Stomach (tissue), 4 donors: ENCODE results near the gene USP10.

Source experiments
- EP300 ChIP-seq: sonication (generic); formaldehyde crosslinking; IDR thresholded peaks from one replicate; pipeline ENCODE4 v1.6.1; 2017; ENCODE audit warnings: antibody characterized with exemption
- POLR2A ChIP-seq, 4 donors: fragments of 450-650 bp; IDR thresholded peaks; one replicate each; pipeline ENCODE4 v1.6.1; 2016; ENCODE audit warnings: antibody characterized with exemption in 4 of 4, control low read depth in 2 of 4, mild to moderate bottlenecking in 1 of 4, moderate library complexity in 1 of 4
- TF ChIP-seq, protein P1 (sequence below), 7 experiments: fragments of 450-650 bp in 4 of 7; fragments of 200-600 bp in 3 of 7; sonication (generic) in 3 of 7; IDR thresholded peaks; one replicate each; pipeline ENCODE4 v1.5.1; 2016 to 2019; ENCODE audit warnings: antibody characterized with exemption in 7 of 7, control low read depth in 2 of 7, mild to moderate bottlenecking in 1 of 7

DNA sequence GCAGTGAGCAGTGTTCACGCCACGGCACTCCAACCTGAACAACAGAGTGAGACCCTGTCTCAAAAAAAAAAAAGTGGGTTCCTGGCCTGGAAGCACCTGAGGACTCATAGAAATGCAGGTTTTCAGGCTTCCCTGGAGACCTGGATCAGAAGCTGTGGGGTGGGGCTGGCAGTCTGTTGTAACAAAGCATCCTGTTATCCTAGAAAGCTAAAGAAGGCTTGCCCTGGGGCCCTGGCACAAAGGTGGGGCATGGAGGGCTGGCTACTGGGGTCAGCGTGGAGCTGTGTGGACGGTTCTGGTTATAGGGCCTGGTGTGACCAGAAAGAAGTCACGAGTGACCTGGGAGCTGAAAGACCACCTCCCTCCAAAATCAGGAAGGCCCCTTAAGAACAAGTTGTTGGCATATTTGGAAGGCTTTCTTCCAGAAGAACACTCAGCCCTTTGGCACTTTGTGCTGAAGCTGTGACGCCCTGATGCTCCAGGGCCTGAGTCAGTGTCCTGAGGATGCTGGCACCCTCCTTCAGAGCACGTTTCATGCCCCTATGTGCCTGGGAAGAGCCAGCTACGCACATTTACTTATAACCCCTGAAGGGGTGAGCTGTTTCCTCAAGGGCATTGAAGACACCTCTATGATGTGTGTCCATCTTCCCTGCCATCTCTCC is 126.2 kb downstream of the USP10 start:
- TF ChIP-seq POLR2A (IDR thresholded peaks at IDR 0.05): no peak
- TF ChIP-seq EP300: no peak
- TF ChIP-seq, protein P1, sequence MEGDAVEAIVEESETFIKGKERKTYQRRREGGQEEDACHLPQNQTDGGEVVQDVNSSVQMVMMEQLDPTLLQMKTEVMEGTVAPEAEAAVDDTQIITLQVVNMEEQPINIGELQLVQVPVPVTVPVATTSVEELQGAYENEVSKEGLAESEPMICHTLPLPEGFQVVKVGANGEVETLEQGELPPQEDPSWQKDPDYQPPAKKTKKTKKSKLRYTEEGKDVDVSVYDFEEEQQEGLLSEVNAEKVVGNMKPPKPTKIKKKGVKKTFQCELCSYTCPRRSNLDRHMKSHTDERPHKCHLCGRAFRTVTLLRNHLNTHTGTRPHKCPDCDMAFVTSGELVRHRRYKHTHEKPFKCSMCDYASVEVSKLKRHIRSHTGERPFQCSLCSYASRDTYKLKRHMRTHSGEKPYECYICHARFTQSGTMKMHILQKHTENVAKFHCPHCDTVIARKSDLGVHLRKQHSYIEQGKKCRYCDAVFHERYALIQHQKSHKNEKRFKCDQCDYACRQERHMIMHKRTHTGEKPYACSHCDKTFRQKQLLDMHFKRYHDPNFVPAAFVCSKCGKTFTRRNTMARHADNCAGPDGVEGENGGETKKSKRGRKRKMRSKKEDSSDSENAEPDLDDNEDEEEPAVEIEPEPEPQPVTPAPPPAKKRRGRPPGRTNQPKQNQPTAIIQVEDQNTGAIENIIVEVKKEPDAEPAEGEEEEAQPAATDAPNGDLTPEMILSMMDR (IDR thresholded peaks at IDR 0.05): no peak
